Measurements from ENCODE around the gene LDB2.

- TF ChIP-seq CTCF (IDR thresholded peaks at IDR 0.05) (no peak), EZH2 (IDR thresholded peaks at IDR 0.05; ENCODE audit: borderline replicate concordance, insufficient read depth, low read depth, low read length, poor library complexity, severe bottlenecking) (no peak)
Observed at GRCh38 chr4:16608123-16608522, 290.3 kb downstream of the LDB2 start.
